AG10803 (cell line): ENCODE data around the gene IQCK.

Experiments
- DNase-seq: peaks from one replicate; pipeline ENCODE4 v3.0.0; 2010; ENCODE audit warnings: low read depth
- H3K4me3 ChIP-seq: 2 replicates; pipeline ENCODE4 v1.5.1; 2011; ENCODE audit warnings: mild to moderate bottlenecking, low read length, control low read depth
- CTCF ChIP-seq: conservative IDR thresholded peaks from 2 replicates; pipeline ENCODE4 v1.5.1; 2011; ENCODE audit warnings: mild to moderate bottlenecking, low read length, control low read depth, inconsistent platforms

Gene IQCK

GRCh38 chr16:19804538-19805323, 86.7 kb downstream of the IQCK start:
- no peak overlapping the region for H3K4me3 ChIP-seq
- no peak for TF ChIP-seq CTCF
- no peak for DNase-seq

GRCh38 chr16:19805459-19806162, 87.5 kb downstream of the IQCK start:
- DNase-seq, result no peak
- no peak overlapping the region for H3K4me3 ChIP-seq
- no peak for TF ChIP-seq CTCF

GRCh38 chr16:19808061-19808641, 90.1 kb downstream of the IQCK start:
- H3K4me3 ChIP-seq, result no peak overlapping the region
- DNase-seq, result no peak
- no peak for TF ChIP-seq CTCF

- no peak for TF ChIP-seq CTCF
- H3K4me3 ChIP-seq, result no peak overlapping the region
- peak; percentile 18 for DNase-seq
Observed at GRCh38 chr16:19809121-19809635, 91.1 kb downstream of the IQCK start.

GRCh38 chr16:19809693-19810092, 91.6 kb downstream of the IQCK start:
- no peak overlapping the region for H3K4me3 ChIP-seq
- no peak for TF ChIP-seq CTCF

GRCh38 chr16:19810817-19811731, 93.0 kb downstream of the IQCK start:
- DNase-seq, result peak; percentile 31
- TF ChIP-seq CTCF, result no peak
- no peak overlapping the region for H3K4me3 ChIP-seq

More at GRCh38 chr16:19809693-19810092, 91.6 kb downstream of the IQCK start:
- no peak for DNase-seq
